Coronary artery (tissue), 2 donors: ENCODE data around the gene NIPAL4.

Source experiments
- DNase-seq: peaks from one replicate; pipeline ENCODE4 v3.0.0-alpha.2; 2017; ENCODE audit warnings: low spot score
- H3K27ac ChIP-seq, 2 donors: fragments of 200-600 bp; sonication (generic); one replicate each; pipeline ENCODE4 v1.5.1; 2016 to 2019
- H3K4me3 ChIP-seq: fragments of 200-600 bp; sonication (generic); 2 replicates; pipeline ENCODE4 v1.5.1; 2016; ENCODE audit warnings: mild to moderate bottlenecking, moderate library complexity
- CTCF ChIP-seq: fragments of 200-600 bp; sonication (generic); IDR thresholded peaks from one replicate; pipeline ENCODE4 v1.5.1; 2019; ENCODE audit warnings: antibody characterized with exemption

Gene NIPAL4

GRCh38 chr5:157454273-157454672, 5.7 kb upstream of the NIPAL4 start:
- no peak for TF ChIP-seq CTCF
- DNase-seq = peak; percentile 19
- H3K27ac ChIP-seq = no peak overlapping the region
- H3K4me3 ChIP-seq = no peak overlapping the region

GRCh38 chr5:157455057-157455456, 5.0 kb upstream of the NIPAL4 start:
- peak; percentile 59 for DNase-seq
- TF ChIP-seq CTCF = no peak
- no peak overlapping the region for H3K4me3 ChIP-seq
- H3K27ac ChIP-seq = no peak overlapping the region

- no peak overlapping the region for H3K27ac ChIP-seq
- no peak overlapping the region for H3K4me3 ChIP-seq
- TF ChIP-seq CTCF = no peak
- DNase-seq = peak; percentile 47
These were observed 3.7 kb upstream of the NIPAL4 start for GRCh38 chr5:157456301-157456700.

GRCh38 chr5:157457391-157457790, 2.6 kb upstream of the NIPAL4 start:
- peak; percentile 3 for DNase-seq
- Histone ChIP-seq H3K4me3 (no peak overlapping the region), H3K27ac (no peak overlapping the region)
- no peak for TF ChIP-seq CTCF

- DNase-seq = peak; percentile 49
- Histone ChIP-seq H3K4me3 (no peak overlapping the region), H3K27ac (no peak overlapping the region)
- no peak for TF ChIP-seq CTCF
These were observed 1.2 kb upstream of the NIPAL4 start for GRCh38 chr5:157458835-157459234.

- no peak overlapping the region for H3K27ac ChIP-seq
These were observed 1.1 kb downstream of the NIPAL4 start for GRCh38 chr5:157460921-157461792.

More at GRCh38 chr5:157460921-157461792, 1.1 kb downstream of the NIPAL4 start:
- H3K4me3 ChIP-seq = no peak overlapping the region
- TF ChIP-seq CTCF = no peak
- peak; percentile 62 for DNase-seq
